Left colon (tissue), 2 donors: ENCODE measurements around the gene NTRK3. TPM values are rescaled to one million over a fixed set of nuclear protein-coding genes. Genes with fewer than 3 reads are reported as not detected.
"Not testable (repeated sequence)": the region's sequence is repeated elsewhere in the genome, so short reads cannot be mapped to it uniquely, and the experiment has no call there.

Experiments used
- ATAC-seq: fragments of 200-7000 bp; cut with Tn5 transposase; one replicate; pipeline ENCODE4 v1.9.1; 2020; ENCODE audit warnings: mild to moderate bottlenecking, moderate library complexity
- DNase-seq, 2 donors: peaks; one replicate each; pipeline ENCODE4 v3.0.0-alpha.2; 2020
- intact Hi-C, 2 donors: fragments of 100-400 bp; cut with DNase I in 1 of 2; cut with micrococcal nuclease in 1 of 2; formaldehyde crosslinking; loops; one replicate each; pipeline versions ENCODE4 v1.11.2 to v1.14.0; 2022; cut with DNase I, micrococcal nuclease
- total RNA-seq, 2 donors: library from RNA; stranded (reverse); fragmentation: NEBNext Ultra II Directional; extraction: Animal tissue kit (Norgen Biotek cat#: 25700); gene quantifications; one replicate each; pipeline ENCODE4 v1.2.1, GENCODE V29; 2021
- donor health status: DM: no; HTN: no; CAD: no.
- donor health status: DM: yes; HTN: yes; CAD: no.

Gene NTRK3
- total RNA-seq, 2 donors from 2014 or later = 0.55 to 1.3 TPM

DNA sequence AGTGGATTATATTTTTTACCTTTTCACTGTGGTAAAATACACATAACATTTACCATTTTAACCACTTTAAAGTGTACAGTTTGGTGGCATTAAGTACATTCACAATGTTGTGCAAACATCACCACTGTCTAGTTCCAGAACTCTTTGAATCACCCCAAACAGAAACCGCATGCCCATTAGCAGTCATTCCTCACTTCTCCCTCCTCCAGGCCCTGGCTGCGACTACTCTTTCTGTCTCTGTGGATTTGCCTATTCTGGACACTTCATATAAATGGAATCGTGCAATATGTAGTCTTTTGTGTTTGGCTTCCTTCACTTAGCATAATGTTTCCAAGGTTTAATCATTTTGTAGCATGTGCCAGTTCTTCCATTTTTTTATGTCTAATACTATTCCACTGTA lies 409.8 kb downstream of the NTRK3 start:
- intact Hi-C loops = no loop called here
- ATAC-seq (no peak), DNase-seq (no peak)

- ATAC-seq = no peak
- no peak for DNase-seq
- intact Hi-C loops = no loop called here
These were observed 413.2 kb downstream of the NTRK3 start for GRCh38 chr15:87843312-87843711.

DNA sequence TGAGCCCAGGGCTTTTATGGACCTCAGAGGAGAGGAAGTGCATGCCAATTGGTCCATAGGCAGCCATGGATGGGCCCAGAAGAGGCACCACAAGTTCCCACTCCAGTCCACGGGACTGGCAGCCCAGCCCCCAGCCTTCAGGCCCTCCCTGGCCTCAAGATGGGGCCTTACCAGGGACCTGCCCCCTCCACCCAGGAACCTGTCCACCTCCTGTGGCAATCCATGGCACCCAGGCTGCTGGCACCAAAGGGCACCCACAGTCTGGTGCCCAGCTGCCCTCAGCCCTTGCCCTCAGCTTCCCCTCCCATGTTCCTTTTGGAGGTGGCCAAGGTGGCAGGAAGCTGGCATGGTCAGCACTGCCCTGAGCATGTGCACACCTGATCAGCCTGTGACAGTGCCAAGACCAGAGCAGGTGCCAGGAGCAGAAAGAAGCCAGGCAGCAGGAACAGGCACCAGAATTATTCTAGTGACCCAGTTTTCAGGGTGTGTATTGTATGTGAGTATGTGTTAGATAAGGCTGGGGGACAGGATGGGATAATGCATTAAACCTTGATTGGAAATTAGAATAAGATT lies 415.0 kb downstream of the NTRK3 start:
- DNase-seq (no peak), ATAC-seq (no peak)
- intact Hi-C loops = no loop called here

GRCh38 chr15:87835830-87836229 lies 420.7 kb downstream of the NTRK3 start:
- intact Hi-C loops, ATAC-seq: not testable (repeated sequence)

GRCh38 chr15:87833333-87833732 lies 423.2 kb downstream of the NTRK3 start:
- DNase-seq, intact Hi-C loops, ATAC-seq: not testable (repeated sequence)

More at GRCh38 chr15:87835830-87836229, 420.7 kb downstream of the NTRK3 start:
- DNase-seq = not testable (repeated sequence)

DNA sequence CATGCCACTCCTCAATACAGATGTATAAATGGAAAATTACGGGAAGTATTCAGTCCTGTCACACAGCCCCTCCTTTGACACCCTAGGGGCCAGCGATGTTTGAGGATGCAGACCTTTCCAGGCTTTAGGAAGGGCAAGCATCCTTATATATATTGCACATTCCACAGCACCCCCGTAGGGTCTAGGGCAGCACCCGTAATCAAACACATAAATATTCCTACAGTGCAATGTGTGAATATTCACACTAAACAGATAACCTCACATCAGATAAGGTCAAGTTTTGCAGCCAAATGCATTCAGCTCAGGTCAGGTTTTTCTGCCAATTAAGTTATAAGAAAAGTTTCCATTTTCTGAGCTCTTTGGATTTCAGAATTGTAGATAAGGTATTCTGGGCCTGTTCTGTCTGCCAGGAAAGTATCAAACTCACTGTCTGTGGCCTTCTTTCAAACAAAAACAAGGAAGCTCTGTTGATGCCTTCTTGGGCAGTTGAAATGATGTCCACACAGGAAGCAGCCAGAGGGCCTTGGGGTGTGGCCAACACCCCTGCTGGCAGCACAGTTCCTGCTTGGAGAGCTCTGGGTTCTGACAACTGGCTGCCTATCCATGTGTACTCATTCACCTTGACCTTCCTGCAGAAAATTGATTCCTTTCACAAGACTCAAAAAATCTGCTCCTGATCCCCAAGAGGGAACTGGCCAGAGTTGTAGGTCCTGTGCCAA lies 427.0 kb downstream of the NTRK3 start:
- DNase-seq (no peak), ATAC-seq (no peak)
- intact Hi-C loops = loop anchor here in 1 of 2 donors (10.0 kb wide), 1 partner anchor 885 kb away; no protein-coding TSS in a partner anchor

DNA sequence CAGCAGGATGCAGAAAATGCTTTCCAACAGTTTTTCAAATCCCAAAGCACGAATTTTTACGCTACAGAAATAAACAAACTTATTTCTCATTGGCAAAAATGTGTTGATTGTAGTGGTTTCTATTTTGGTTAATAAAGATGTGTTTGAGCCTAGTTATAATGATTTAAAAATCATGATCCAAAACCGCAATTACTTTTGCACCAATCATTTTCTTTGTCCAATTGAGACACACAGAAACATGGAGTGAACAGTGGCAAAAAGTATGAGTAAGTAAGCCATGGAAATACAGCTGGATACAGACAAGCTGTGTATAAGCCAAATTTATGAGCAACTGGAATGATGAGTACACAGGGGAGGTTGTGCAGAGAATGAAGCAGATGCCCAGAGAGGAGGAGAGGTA lies 427.9 kb downstream of the NTRK3 start:
- ATAC-seq = no peak
- intact Hi-C loops = loop anchor here in 1 of 2 donors (10.0 kb wide), 1 partner anchor 884 kb away; no protein-coding TSS in a partner anchor
- no peak for DNase-seq

DNA sequence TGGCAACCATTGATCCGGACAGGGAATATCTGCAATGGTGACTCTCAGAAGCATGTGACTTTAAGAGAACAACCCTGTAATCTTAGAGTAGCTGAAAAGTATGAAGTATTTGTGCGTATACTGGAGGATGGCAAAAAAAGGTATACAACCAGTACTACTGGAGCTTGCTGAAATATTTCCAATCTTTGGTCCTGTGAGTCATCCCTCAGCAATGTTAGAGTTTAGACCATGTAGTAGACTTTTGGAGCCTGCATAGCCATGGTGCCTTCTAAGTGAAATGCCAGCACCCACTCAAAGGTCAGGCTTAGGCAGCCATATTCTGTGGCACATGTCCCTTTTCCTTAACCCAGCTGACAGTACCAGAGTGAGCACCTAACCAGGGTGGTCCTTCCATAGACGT lies 429.4 kb downstream of the NTRK3 start:
- intact Hi-C loops = loop anchor here in 1 of 2 donors (10.0 kb wide), 1 partner anchor 882 kb away; no protein-coding TSS in a partner anchor
- ATAC-seq = no peak
- no peak for DNase-seq

GRCh38 chr15:87826119-87826747 lies 430.3 kb downstream of the NTRK3 start:
- no peak for ATAC-seq
- DNase-seq = no peak
- intact Hi-C loops = loop anchor here in 1 of 2 donors (10.0 kb wide), 1 partner anchor 881 kb away; no protein-coding TSS in a partner anchor

GRCh38 chr15:87818756-87819155 lies 437.8 kb downstream of the NTRK3 start:
- DNase-seq = no peak
- intact Hi-C loops = no loop called here
- no peak for ATAC-seq

- no peak for ATAC-seq
- intact Hi-C loops = no loop called here
- no peak for DNase-seq
These were observed 439.0 kb downstream of the NTRK3 start for GRCh38 chr15:87817553-87817952.

GRCh38 chr15:87816811-87817210 lies 439.7 kb downstream of the NTRK3 start:
- ATAC-seq = no peak
- intact Hi-C loops = no loop called here
- DNase-seq = no peak

DNA sequence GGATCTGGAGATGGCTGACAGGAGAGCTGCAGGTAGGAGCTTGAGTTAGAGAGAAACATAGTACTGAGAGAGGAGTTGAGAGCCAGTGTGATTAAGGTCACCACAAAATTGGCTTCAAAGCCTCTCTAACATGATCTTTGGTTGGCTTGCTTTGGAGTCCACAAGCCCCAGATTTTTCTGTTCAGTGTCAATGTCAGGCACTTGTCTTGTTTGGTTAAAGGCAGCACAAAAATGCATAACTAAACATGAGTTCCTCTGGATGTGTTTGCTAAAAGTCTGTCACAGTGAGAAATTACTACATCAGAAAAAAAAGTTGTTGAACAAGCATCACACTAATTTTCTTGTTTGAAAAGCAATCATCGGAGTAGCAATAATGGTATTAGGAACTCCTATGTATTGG lies 440.5 kb downstream of the NTRK3 start:
- intact Hi-C loops = no loop called here
- no peak for DNase-seq
- ATAC-seq = no peak

Other genes starting within 250 kb of the NTRK3 start
- 10 to 100 TPM; 23.6 to 31.8 TPM for gene MRPL46, start 210.6 kb upstream of the NTRK3 start, total RNA-seq
- gene MRPS11, start 211.0 kb upstream of the NTRK3 start, total RNA-seq = 10 to 100 TPM; 45.9 to 50.2 TPM